ENCODE measurements around the gene EYS. TPM values are rescaled to one million over a fixed set of nuclear protein-coding genes. Genes with fewer than 3 reads are reported as not detected.
A peak's percentile ranks its signal among the peaks of the same experiment; 100 is the strongest.
"Not testable (repeated sequence)": the region's sequence is repeated elsewhere in the genome, so short reads cannot be mapped to it uniquely, and the experiment has no call there.

The EYS gene
- total and polyA plus RNA-seq, 8 donors: 0.03 to 0.25 (median 0.13) TPM

DNA sequence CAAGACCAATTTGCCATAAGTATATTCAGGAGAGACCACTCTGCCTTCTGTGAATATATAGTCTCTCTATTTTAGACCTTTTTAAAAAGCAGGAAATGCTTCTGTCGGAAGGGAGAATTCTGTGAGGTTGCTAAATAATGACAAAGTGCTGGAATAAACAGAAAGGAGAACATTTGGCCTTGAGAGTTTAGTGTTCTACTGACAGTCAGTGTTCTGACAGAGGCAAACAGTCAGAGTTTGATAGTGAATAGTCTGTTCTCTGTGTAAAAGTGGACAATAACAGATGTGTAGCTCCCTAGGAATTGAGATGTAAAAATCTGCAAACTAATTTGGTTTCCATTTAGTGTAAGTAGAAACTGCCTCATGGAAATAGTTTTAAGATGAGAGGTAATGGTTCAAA is 1850.8 kb downstream of the EYS start:
- Histone ChIP-seq H3K9me3 (no peaks in the 10 kb centered on the region), H3K36me3 (no peaks in the 10 kb centered on the region), H3K4me1 (peaks cover 0 to 5% (median 5%) of the 10 kb centered on the region in 3 donors), H3K27ac (no peak overlapping the region), H3K4me3 (no peak overlapping the region), H3K27me3 (no peaks in the 10 kb centered on the region)
- WGBS, 2 donors: 4 to 6% methylated on average over 1 of the region's 1 CpG
- peak in 2 of 4 donors; percentile 30 to 53 for ATAC-seq
- no peak for DNase-seq
- intact Hi-C loops (cut with DNase I): no loop called here
- no peak for FAIRE-seq
- TF ChIP-seq, protein P1, sequence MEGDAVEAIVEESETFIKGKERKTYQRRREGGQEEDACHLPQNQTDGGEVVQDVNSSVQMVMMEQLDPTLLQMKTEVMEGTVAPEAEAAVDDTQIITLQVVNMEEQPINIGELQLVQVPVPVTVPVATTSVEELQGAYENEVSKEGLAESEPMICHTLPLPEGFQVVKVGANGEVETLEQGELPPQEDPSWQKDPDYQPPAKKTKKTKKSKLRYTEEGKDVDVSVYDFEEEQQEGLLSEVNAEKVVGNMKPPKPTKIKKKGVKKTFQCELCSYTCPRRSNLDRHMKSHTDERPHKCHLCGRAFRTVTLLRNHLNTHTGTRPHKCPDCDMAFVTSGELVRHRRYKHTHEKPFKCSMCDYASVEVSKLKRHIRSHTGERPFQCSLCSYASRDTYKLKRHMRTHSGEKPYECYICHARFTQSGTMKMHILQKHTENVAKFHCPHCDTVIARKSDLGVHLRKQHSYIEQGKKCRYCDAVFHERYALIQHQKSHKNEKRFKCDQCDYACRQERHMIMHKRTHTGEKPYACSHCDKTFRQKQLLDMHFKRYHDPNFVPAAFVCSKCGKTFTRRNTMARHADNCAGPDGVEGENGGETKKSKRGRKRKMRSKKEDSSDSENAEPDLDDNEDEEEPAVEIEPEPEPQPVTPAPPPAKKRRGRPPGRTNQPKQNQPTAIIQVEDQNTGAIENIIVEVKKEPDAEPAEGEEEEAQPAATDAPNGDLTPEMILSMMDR (IDR thresholded peaks at IDR 0.05): no peak

DNA sequence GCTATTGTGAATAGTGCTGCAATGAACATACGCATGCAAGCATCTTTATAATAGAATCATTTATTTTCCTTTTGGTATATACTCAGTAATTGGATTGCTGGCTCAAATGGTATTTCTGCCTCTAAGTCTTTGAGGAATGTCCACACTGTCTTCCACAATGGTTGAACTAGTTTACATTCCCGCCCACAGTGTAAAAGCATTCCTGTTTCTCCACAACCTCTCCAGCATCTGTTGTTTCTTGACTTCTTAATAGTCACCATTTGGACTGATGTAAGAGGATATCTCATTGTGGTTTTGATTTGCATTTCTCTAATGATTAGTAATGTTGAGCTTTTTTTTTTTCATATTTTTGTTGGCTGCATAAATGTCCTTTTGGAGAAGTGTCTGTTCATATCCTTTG is 1862.7 kb downstream of the EYS start:
- ATAC-seq (no peak), DNase-seq (no peak), FAIRE-seq (no peak)
- no peaks in the 10 kb centered on the region for H3K9me3 ChIP-seq
- no peak overlapping the region for H3K27ac ChIP-seq
- H3K4me3 ChIP-seq: no peak overlapping the region
- intact Hi-C loops (cut with DNase I): no loop called here
- WGBS, 2 donors: 83 to 92% methylated on average over 2 of the region's 2 CpGs
- TF ChIP-seq, protein P1 (IDR thresholded peaks at IDR 0.05): no peak
- no peaks in the 10 kb centered on the region for H3K4me1 ChIP-seq
- no peaks in the 10 kb centered on the region for H3K27me3 ChIP-seq
- no peaks in the 10 kb centered on the region for H3K36me3 ChIP-seq

DNA sequence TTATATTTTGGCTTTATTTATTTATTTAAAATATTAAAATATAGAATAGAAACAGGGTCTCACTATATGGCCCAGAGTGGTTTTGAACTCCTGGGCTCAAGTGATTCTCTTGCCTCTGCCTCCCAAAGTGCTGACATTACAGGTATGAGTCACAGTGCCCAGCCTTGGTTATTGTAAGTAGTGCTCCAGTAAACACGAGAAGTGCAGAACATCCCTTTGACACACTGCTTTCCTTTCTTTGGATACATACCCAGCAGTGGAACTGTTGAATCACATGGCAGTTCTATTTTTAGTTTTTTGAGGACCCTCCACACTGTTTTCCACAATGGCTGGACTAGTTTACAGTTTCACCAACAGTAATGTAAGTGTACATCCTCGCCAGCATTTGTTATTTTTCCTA is 1867.5 kb downstream of the EYS start:
- Histone ChIP-seq H3K27ac (no peak overlapping the region), H3K27me3 (no peaks in the 10 kb centered on the region), H3K4me3 (no peak overlapping the region), H3K4me1 (no peaks in the 10 kb centered on the region), H3K9me3 (no peaks in the 10 kb centered on the region), H3K36me3 (no peaks in the 10 kb centered on the region)
- WGBS, 2 donors: 64 to 72% methylated on average over 2 of the region's 2 CpGs
- TF ChIP-seq, protein P1 (IDR thresholded peaks at IDR 0.05): no peak
- intact Hi-C loops (cut with DNase I): no loop called here
- no peak for DNase-seq
- ATAC-seq: no peak
- no peak for FAIRE-seq

DNA sequence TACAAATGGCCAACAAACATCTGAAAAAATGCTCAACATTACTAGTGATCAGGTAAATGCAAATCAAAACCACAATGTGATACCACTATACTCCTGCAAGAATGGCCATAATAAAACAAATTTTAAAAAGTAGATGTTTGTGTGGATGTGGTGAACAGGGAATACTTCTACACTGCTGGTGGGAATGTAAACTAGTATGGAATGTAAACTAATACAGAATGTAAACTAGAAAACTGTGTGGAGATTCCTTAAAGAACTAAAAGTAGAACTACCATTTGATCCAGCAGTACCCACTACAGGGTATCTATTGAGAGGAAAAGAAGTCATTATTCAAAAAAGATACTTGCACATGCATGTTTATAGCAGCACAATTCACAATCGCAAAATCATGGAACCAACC is 1878.3 kb downstream of the EYS start:
- H3K4me3 ChIP-seq; ATAC-seq; H3K9me3 ChIP-seq; DNase-seq; intact Hi-C loops (cut with DNase I); H3K27me3 ChIP-seq; FAIRE-seq; H3K27ac ChIP-seq; H3K4me1 ChIP-seq; H3K36me3 ChIP-seq: not testable (repeated sequence)
- WGBS, 2 donors: 74 to 88% methylated on average over 1 of the region's 1 CpG

DNA sequence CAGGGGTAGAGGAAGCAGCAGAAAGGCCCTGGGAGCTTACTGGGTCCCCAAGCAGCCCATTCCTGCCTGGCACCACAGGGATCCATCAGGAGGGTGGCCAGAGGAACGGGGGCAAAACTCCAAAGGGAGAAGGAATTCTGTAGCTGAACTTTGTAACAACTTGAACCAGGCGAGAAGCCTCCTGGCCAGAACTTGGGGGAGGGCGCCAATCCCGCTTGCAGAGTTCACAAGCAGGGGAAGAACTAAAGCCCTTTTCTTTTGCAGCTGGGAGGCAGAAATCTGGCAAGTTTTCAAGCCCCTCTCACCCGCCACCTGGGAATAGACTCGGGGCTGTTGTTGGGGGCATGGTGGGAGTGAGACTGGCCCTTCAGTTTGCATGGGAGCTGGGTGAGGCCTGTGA is 1882.3 kb downstream of the EYS start:
- FAIRE-seq (no peak), DNase-seq (peak in 1 of 6 donors; percentile 19), ATAC-seq (no peak)
- Histone ChIP-seq H3K27ac (no peak overlapping the region), H3K9me3 (no peaks in the 10 kb centered on the region), H3K4me1 (no peaks in the 10 kb centered on the region), H3K36me3 (no peaks in the 10 kb centered on the region), H3K4me3 (no peak overlapping the region), H3K27me3 (no peaks in the 10 kb centered on the region)
- TF ChIP-seq, protein P1 (IDR thresholded peaks at IDR 0.05): no peak
- intact Hi-C loops (cut with DNase I): no loop called here
- WGBS, 2 donors: 71 to 74% methylated on average over 6 of the region's 6 CpGs

DNA sequence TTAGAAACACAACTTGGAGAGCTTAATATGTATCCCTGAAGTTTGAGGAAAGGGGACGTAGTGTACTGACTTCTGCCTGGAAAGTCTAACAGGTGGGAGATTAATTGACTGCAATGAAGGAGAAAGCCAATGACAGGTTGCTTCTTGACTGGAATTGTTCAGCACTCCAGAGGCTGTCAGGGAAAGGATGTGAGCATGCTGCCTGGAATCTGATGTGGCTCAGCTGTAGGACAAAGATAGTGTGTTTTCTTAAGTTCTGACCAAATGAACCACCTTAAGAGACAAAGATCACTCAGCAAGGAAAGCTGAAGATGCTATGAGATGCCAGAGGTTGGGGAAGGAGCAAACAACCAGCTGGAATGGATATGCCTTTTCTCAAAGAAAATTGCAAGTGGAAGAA is 1885.6 kb downstream of the EYS start:
- FAIRE-seq: no peak
- intact Hi-C loops (cut with DNase I): no loop called here
- no peak for DNase-seq

More for the DNA sequence above, 1885.6 kb downstream of the EYS start:
- TF ChIP-seq, protein P1 (IDR thresholded peaks at IDR 0.05): no peak
- no peaks in the 10 kb centered on the region for H3K27me3 ChIP-seq
- no peaks in the 10 kb centered on the region for H3K4me1 ChIP-seq
- H3K9me3 ChIP-seq: no peaks in the 10 kb centered on the region
- ATAC-seq: no peak
- no peak overlapping the region for H3K27ac ChIP-seq
- WGBS, 2 donors: 68 to 72% methylated on average over 1 of the region's 1 CpG
- H3K4me3 ChIP-seq: no peak overlapping the region
- H3K36me3 ChIP-seq: no peaks in the 10 kb centered on the region
